Gastroesophageal sphincter (tissue), 4 donors: ENCODE measurements around the gene OR2C3. TPM values are rescaled to one million over a fixed set of nuclear protein-coding genes. Genes with fewer than 3 reads are reported as not detected.

Experiments
- ATAC-seq: fragments of 150-250 bp; one replicate; pipeline ENCODE4 v1.9.1; 2016; ENCODE audit warnings: mild to moderate bottlenecking, moderate library complexity
- H3K27ac ChIP-seq, 4 donors: fragments of 200-600 bp; sonication (generic) in 3 of 4; 1 replicate in 3 of 4; 2 replicates in 1 of 4; pipeline ENCODE4 v1.5.1; 2016 to 2019
- H3K27me3 ChIP-seq: fragments of 200-600 bp; sonication (generic); one replicate; pipeline ENCODE4 v1.5.1; 2019
- H3K36me3 ChIP-seq, 2 donors: fragments of 200-600 bp; sonication (generic); one replicate each; pipeline ENCODE4 v1.5.1; 2019; ENCODE audit warnings: control low read depth in 1 of 2
- H3K4me1 ChIP-seq, 3 donors: fragments of 200-600 bp; sonication (generic); 1 replicate in 2 of 3; 2 replicates in 1 of 3; pipeline ENCODE4 v1.5.1; 2016 to 2019; ENCODE audit warnings: control low read depth in 2 of 3
- H3K4me3 ChIP-seq, 2 donors: fragments of 200-600 bp; sonication (generic); one replicate each; pipeline ENCODE4 v1.5.1; 2019; ENCODE audit warnings: mild to moderate bottlenecking in 1 of 2, moderate library complexity in 1 of 2
- H3K9me3 ChIP-seq, 3 donors: fragments of 200-600 bp; sonication (generic); one replicate each; pipeline ENCODE4 v1.5.1; 2017 to 2019; ENCODE audit warnings: control low read depth in 2 of 3
- CTCF ChIP-seq, 4 experiments: fragments of 200-600 bp in 2 of 4; fragments of 450-650 bp in 2 of 4; sonication (generic) in 1 of 4; IDR thresholded peaks; one replicate each; pipeline ENCODE4 v1.5.1; 2017 to 2019; ENCODE audit warnings: antibody characterized with exemption in 4 of 4, mild to moderate bottlenecking in 2 of 4, moderate library complexity in 2 of 4
- EP300 ChIP-seq: sonication (generic); formaldehyde crosslinking; IDR thresholded peaks from one replicate; pipeline ENCODE4 v1.6.1; 2017; ENCODE audit warnings: antibody characterized with exemption, mild to moderate bottlenecking
- POLR2A ChIP-seq, 2 donors: fragments of 450-650 bp; IDR thresholded peaks; one replicate each; pipeline ENCODE4 v1.6.1; 2017; ENCODE audit warnings: antibody characterized with exemption in 2 of 2, mild to moderate bottlenecking in 2 of 2, moderate library complexity in 1 of 2
- POLR2AphosphoS5 ChIP-seq: sonication (generic); formaldehyde crosslinking; IDR thresholded peaks from one replicate; pipeline ENCODE4 v1.6.1; 2017; ENCODE audit warnings: antibody characterized with exemption
- WGBS, 2 donors: methylation state at CpG; one replicate each; pipeline ENCODE4 v1.1.5; 2018; ENCODE audit warnings: low coverage in 1 of 2; 5-methylcytosine and 5-hydroxymethylcytosine counted together
- total RNA-seq, 4 donors: library from RNA; depleted of rRNA; stranded (reverse); fragments of >200 nt; gene quantifications; one replicate each; pipeline ENCODE4 v1.1.0, GENCODE V29; 2016

Gene OR2C3
- total RNA-seq, 4 donors from 2014 or later = 0.08 TPM; not detected in 3

GRCh38 chr1:247538561-247538960 is 2.3 kb upstream of the OR2C3 start:
- no peak overlapping the region for H3K4me3 ChIP-seq
- H3K27me3 ChIP-seq = no peaks in the 10 kb centered on the region
- 84% methylated on average over 3 of the region's 5 CpGs; no CpG with 5 or more reads in 1 of the 2 donors for WGBS, 2 donors
- no peak for ATAC-seq
- no peaks in the 10 kb centered on the region for H3K9me3 ChIP-seq
- TF ChIP-seq EP300 (no peak), CTCF (IDR thresholded peaks at IDR 0.05) (no peak), POLR2AphosphoS5 (no peak), POLR2A (IDR thresholded peaks at IDR 0.05) (no peak)
- no peaks in the 10 kb centered on the region for H3K4me1 ChIP-seq
- no peaks in the 10 kb centered on the region for H3K36me3 ChIP-seq
- H3K27ac ChIP-seq = no peak overlapping the region

DNA sequence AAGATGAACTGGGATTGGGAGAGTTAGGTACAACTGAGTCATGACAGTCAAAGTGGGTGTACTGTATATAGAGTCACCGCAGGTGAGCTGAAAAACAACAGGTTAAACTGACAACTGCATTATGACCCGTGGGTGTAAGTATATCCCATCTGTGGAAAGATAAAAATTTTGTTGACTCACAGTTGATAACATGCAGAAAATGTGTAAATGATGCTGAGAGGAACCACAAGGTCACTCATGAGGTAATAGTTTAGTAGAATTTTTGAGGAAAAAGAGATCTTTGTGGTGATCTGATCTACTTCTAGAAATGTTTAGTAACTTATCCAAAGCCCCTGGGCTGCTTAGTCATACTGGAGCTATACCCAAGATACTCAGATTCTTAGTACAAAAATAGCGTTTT is 838 bp downstream of the OR2C3 start:
- no peak overlapping the region for H3K4me3 ChIP-seq
- WGBS, 2 donors = 59 to 67% methylated on average over 3 of the region's 3 CpGs
- H3K27me3 ChIP-seq = peaks cover 20% of the 10 kb centered on the region
- H3K27ac ChIP-seq = no peak overlapping the region
- no peaks in the 10 kb centered on the region for H3K36me3 ChIP-seq
- H3K4me1 ChIP-seq = no peaks in the 10 kb centered on the region
- TF ChIP-seq POLR2AphosphoS5 (no peak), CTCF (IDR thresholded peaks at IDR 0.05) (no peak), POLR2A (IDR thresholded peaks at IDR 0.05) (no peak), EP300 (no peak)
- peaks cover 0 to 6% (median 0%) of the 10 kb centered on the region in 3 donors for H3K9me3 ChIP-seq
- ATAC-seq = no peak

GRCh38 chr1:247531937-247532336 is 4.3 kb downstream of the OR2C3 start:
- TF ChIP-seq CTCF (IDR thresholded peaks at IDR 0.05) = no peak
- no peak for TF ChIP-seq POLR2AphosphoS5
- no peak for ATAC-seq
- WGBS, 2 donors = 94 to 100% methylated on average over 3 to 5 of the region's 8 CpGs

GRCh38 chr1:247530785-247531184 is 5.5 kb downstream of the OR2C3 start:
- Histone ChIP-seq H3K4me1 (no peaks in the 10 kb centered on the region), H3K27me3 (peaks cover 28% of the 10 kb centered on the region), H3K4me3 (no peak overlapping the region), H3K27ac (no peak overlapping the region), H3K36me3 (no peaks in the 10 kb centered on the region), H3K9me3 (peaks cover 0 to 6% (median 0%) of the 10 kb centered on the region in 3 donors)
- WGBS, 2 donors = 50% methylated on average over 5 of the region's 41 CpGs; no CpG with 5 or more reads in 1 of the 2 donors
- no peak for TF ChIP-seq EP300
- no peak for TF ChIP-seq POLR2AphosphoS5
- TF ChIP-seq CTCF (IDR thresholded peaks at IDR 0.05) = no peak
- TF ChIP-seq POLR2A (IDR thresholded peaks at IDR 0.05) = no peak
- no peak for ATAC-seq

More at GRCh38 chr1:247531937-247532336, 4.3 kb downstream of the OR2C3 start:
- no peak overlapping the region for H3K4me3 ChIP-seq
- H3K9me3 ChIP-seq = peaks cover 0 to 6% (median 0%) of the 10 kb centered on the region in 3 donors
- H3K36me3 ChIP-seq = no peaks in the 10 kb centered on the region
- H3K27ac ChIP-seq = no peak overlapping the region
- no peaks in the 10 kb centered on the region for H3K4me1 ChIP-seq
- H3K27me3 ChIP-seq = peaks cover 21% of the 10 kb centered on the region

- ATAC-seq = no peak
- Histone ChIP-seq H3K4me3 (no peak overlapping the region), H3K4me1 (no peaks in the 10 kb centered on the region), H3K27me3 (peaks cover 28% of the 10 kb centered on the region), H3K27ac (no peak overlapping the region), H3K9me3 (peaks cover 0 to 6% (median 0%) of the 10 kb centered on the region in 3 donors), H3K36me3 (no peaks in the 10 kb centered on the region)
- TF ChIP-seq EP300 (no peak), CTCF (IDR thresholded peaks at IDR 0.05) (no peak), POLR2AphosphoS5 (no peak), POLR2A (IDR thresholded peaks at IDR 0.05) (no peak)
- 60 to 83% methylated on average over 1 of the region's 1 CpG for WGBS, 2 donors
Measured at GRCh38 chr1:247529771-247530355, 6.4 kb downstream of the OR2C3 start.
